DMS153 treated with DMSO at 0.1 percent for 48 hours (cell line): ENCODE results near the gene IL17D.
"Not testable (repeated sequence)": the region's sequence is repeated elsewhere in the genome, so short reads cannot be mapped to it uniquely, and the experiment has no call there.

ENCODE experiments used
- DNase-seq: peaks from one replicate; lab custom pipeline; 2025; ENCODE audit not compliant: unreplicated experiment; lab: John Stamatoyannopoulos, UW

The IL17D gene

GRCh38 chr13:20702915-20703779 is at the start of gene IL17D:
TSS of gene IL17D (plus strand) at chr13:20703699. CDS start at chr13:20704002, 303 bp downstream.
- no peak for DNase-seq

GRCh38 chr13:20654156-20654555 is 49.3 kb upstream of the IL17D start:
- DNase-seq = no peak

- DNase-seq = no peak
Observed at GRCh38 chr13:20658451-20659040, 45.0 kb upstream of the IL17D start.

GRCh38 chr13:20664351-20664750 is 39.1 kb upstream of the IL17D start:
- DNase-seq = no peak

DNA sequence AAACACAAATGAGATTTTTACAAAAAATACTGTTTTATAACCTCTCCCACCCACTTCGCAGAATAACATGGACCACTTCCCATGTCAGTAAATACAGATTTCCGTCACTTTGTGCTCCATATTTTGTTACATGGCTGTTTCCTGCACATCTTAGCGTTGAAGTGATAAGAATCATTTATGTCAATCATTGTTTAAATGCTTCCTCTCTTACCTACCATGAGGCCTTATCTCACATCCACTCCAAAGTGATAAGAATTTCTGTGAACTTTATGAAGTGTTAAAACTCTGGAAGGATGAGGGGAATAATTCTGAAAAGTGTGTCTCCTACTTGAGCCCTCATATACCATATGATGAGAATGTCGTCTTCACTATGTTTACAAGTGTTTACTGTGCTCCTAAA is 36.6 kb upstream of the IL17D start:
- DNase-seq = no peak

DNA sequence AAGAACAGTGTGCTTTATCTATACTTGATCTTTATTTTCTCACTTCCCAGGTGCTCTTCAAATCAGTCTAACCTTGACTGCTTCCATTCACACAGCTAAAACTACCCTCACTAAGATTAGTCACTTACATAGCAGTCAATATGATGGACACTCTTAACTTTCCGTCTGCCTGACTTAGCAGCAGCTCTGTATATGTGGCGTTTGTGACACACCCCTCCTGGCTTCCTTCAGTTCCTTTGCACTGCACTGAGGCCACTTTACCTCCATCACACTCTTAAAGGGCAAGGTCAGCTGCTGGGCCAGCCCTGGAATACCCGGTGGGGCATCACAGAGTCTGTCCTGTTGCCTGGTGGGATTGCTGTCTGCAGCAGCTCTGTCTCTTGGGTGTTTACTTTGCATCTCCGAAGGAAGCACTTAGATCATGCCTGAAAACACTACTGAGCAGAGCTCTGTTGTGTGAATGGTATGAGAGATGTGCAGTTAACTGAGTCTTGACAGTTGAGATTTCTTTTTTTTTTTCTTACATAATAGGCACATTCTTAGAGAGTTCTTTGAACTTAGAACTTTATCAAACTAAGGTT is 35.6 kb upstream of the IL17D start:
- DNase-seq = no peak

GRCh38 chr13:20669162-20669561 is 34.3 kb upstream of the IL17D start:
- DNase-seq = no peak

- DNase-seq = no peak
Observed at GRCh38 chr13:20671789-20672188, 31.7 kb upstream of the IL17D start.

GRCh38 chr13:20672772-20673171 is 30.7 kb upstream of the IL17D start:
- DNase-seq = no peak

DNA sequence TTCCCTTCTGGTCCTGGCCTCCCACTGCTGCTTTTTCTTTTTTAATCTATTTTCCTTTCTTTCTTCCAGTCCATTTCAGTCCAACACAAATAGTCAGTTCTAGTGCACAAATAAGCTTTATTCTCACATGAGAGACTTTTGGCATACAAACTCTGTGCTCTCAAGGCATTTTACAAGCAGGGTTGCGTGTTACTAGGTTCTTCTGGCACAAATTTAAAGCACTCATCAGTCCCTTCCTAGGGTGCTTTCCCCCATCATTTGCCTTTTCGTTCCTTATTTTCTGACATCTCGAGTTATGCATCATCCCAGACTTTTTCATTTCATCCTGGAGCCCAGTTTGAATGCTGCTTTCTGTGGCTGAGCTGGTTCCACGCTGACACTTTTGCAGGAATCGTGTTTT is 29.8 kb upstream of the IL17D start:
- DNase-seq = no peak

DNA sequence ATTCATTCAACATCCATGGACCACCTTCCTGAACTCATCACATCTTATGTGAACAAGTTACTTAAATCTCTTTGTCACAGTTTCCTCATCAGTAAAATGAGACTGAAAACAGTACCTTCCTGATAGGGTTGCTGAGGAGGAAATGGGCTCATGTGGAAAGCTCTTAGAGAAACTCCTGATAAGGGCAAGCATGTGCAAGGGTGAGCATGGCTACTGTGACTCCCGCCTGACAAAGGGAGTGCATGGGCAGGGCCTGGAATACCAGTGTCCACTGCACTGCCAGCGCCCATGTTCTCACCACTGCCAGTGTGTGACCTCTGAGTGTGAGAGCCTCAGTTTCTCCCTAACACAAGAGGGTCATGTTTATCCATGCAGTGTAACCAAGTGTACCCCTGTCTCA is 27.3 kb upstream of the IL17D start:
- DNase-seq = no peak

DNA sequence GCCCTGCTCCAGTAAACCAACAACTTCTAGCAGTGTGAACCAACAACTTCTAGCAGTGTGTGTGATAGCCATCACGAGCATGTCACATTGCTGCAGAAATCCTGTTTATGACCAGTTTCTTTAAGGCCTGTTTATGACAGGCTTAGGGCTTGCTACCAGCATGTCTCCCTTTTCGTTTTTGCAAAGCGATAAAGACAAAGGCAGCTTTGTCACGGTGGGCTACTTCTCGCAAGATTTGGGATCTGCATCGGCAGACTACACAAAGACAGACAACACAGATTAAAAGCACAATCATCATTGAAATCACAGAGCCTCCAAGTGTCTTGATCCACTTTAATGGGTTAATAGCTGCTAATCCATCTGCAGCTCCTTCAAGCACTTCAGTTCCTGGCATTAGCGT is 24.9 kb upstream of the IL17D start:
- DNase-seq = not testable (repeated sequence)

DNA sequence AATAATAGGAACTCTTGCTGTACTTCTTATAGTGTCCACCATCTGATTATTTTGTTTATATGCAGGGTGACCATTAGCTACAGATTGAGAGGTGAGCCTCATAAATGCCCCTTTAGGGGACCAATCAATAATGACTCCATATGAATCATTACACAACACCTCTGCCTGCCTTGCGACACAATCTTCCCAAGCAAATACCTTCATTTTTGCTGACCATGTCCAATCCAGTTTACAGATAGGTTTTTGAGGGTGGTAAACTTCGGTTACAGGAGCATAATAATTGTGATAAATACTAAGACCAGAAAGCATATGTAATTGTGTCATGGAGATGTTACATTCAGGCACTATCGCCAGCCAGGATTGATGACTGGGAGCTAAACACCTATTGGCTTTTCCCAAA is 23.6 kb upstream of the IL17D start:
- no peak for DNase-seq

- no peak for DNase-seq
Observed at GRCh38 chr13:20680416-20681080, 23.0 kb upstream of the IL17D start.

GRCh38 chr13:20681481-20681880 is 22.0 kb upstream of the IL17D start:
- DNase-seq = not testable (repeated sequence)

DNA sequence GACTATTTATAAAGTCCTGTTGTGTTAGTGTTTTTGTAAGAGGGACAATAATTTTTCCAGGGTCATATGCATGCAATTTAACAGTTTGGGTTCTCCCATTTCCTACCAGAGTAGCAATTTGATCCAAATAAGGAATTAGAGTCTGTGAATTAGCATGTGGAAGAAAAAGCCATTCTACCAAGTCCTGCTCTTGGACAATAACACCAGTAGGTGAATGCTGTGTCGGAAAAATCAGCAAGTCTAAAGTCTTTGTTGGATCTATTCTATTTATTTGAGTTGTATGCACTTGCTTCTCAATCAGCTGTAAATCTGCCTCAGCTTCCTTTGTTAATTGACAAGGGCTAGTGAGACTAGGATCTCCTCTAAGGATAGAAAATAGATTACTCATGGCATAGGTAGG is 21.4 kb upstream of the IL17D start:
- no peak for DNase-seq

DNA sequence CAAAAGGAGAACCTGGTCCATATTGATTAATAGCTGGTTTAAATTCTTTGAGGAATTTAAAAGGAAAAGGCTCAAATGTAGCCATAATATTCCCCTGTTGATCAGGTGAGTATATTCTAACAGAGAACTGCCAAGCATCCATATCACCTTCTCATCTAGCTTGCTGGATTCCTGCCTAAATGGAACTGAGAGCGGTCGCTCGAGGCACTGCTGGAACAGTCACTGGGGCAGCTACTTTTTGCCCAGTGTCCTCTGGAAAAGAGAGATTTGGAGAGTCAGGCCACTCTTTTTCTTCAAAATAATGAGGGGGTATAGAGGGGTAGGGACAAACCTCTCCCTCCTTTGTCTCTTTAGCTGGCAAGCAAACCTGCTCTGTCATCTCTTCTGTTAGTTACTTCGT is 19.5 kb upstream of the IL17D start:
- DNase-seq = no peak

- DNase-seq = no peak
Observed at GRCh38 chr13:20684546-20684945, 19.0 kb upstream of the IL17D start.

- no peak for DNase-seq
Observed at GRCh38 chr13:20685092-20685491, 18.4 kb upstream of the IL17D start.

- DNase-seq = no peak
Observed at GRCh38 chr13:20686167-20686566, 17.3 kb upstream of the IL17D start.

DNA sequence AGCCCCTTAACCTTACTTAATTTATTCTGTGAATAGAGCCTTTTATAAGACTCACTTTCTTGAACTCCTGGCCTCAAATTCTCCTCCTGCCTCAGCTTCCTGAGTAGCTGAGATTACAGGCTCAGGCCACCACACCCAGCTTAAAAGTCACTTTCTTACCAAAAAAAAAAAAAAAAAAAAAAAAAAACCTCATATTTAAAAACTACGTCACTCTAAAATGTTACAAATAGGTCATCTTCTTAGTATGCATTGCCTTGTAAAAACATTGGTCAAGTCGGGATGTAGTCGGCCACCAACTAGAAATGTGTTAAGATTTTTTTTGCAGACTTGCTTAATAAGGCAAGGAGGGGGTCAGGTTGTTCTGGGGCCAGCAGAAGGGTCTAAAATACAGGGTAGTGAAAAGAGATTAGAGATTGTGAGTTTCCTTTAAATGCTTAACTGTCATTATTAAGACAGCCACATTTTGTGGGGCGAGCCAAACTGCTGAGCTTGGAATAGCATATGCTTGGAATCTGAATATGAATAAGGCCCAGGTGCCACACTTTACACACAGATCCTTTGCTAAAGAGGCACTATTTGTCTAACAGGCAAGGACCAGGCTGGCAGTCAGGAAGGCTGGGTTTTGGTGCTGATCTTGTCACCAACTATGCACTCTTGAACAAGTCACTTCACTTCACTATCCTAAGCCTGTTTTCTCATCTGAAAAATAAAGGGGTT is 16.5 kb upstream of the IL17D start:
- DNase-seq = no peak
